ENCODE data around the gene TMEM120A.

TMEM120A gene

DNA sequence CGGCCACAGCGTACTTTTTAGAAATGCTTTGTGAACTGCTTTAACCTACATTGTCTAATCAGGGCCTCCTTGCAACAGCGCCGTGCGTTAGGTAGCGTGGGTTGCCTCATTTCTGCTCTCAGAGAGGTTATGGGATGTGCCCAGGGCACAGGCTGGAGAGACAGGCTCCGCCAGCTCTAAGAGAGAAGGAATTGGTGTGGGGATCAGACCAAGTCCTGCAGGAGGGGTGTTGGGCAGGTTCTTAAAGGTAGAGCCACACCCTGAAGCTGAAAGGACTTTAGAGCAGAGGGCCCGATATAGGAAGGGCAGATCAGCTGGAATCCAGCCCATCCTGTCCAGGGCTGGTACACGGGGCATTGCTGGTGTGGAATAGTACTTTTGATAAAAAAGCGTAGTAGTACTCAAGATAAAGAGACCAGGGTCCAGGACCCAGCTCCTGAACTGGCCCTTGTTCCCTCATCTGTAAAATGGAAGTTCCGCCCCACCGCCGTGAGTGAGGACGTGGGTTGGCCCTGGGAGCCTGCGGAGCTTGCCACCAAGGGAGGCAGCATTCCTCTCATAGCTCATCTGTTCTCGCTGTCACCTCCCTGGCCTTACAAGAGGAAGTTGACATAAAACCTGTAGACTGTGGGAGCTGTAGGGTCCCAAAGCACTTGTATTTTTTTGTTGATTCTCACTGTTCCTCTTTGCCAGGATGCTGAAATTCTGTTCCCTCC is 37.2 kb downstream of the TMEM120A start:
- no peak for DNase-seq (ENCODE audit: low read depth in 3 of 3)

DNA sequence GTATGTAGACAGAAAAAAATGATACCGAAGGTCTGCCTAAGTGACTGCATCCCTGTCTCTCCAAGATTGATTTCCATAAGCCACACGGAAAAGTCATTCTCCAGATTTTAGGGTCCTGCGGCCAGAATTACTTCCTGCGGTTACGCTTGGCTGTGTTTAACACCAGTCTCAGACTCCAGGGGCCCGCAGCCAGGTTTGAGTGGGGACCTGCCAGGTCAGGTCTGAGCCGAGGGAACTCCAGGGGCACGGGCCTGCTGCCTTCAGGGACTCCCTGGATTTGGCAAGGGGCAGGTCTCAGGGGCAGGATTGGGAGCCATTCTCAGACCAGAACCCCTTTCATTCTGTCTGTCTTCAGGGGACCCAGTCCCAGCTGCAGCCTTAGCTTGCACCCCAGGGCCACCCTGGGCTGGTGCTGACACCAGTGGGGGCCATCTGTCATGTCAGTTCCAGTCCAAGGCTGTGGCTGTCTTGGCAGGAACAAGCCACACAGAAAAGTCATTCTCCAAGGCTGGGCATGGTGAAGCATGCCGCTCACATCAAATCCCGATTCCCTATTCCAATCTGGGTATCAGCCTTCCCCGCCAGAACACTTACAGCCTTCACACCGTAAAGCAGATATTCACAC is 39.0 kb downstream of the TMEM120A start:
- no peak for DNase-seq (ENCODE audit: low read depth in 3 of 3)

DNA sequence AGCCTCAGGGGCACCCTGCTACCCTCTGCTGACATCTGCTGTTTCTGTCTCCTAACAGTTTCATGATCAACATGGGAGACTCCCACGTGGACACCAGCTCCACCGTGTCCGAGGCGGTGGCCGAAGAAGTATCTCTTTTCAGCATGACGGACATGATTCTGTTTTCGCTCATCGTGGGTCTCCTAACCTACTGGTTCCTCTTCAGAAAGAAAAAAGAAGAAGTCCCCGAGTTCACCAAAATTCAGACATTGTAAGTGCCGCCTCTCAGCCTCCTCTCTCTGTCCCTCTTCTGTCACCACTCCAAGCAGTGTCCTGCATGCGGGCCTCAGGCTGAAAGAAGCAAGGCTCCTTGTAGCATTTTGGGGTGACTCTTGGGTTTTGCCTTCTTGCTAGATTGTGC is 40.5 kb downstream of the TMEM120A start:
- DNase-seq (ENCODE audit: low read depth in 3 of 3) = no peak

DNA sequence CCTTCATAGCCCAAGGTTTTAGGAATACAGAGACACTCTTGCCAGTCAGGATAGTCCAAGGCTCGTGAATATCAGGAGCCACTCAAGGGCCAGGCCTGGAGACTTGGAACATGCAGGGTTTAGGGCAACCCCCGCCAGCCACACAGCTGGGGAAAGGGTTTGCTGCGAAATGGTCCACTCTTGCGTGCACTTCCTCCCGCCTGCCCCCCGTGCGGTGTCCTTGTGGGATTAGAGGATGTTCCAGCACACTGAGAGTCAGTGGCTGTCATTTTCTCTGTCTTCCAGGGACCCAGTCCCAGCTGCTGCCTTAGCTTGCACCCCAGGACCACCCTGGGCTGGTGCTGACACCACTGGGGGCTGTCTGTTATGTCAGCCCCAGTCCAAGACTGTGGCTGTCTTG is 41.0 kb downstream of the TMEM120A start:
- no peak for DNase-seq (ENCODE audit: low read depth in 3 of 3)

DNA sequence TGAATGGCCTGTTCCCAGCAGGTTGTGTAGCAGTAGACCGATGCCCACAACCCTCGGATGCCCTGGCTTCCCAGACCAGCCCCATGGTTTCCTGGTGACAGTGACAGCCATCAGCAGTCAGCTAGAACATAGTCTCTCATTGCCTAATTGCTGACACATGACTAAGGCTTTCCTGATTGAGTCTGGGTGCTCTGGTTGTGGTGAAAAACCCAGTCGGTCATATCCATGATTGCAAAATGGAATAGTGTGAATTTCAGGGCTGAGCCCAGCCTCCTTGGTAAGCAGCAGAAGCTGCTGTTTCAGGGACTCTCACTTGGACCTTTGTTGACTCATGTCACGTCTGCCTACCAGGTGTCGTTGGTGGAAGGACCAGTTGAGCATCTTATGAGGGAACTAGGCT is 42.9 kb downstream of the TMEM120A start:
- no peak for DNase-seq (ENCODE audit: low read depth in 3 of 3)

DNA sequence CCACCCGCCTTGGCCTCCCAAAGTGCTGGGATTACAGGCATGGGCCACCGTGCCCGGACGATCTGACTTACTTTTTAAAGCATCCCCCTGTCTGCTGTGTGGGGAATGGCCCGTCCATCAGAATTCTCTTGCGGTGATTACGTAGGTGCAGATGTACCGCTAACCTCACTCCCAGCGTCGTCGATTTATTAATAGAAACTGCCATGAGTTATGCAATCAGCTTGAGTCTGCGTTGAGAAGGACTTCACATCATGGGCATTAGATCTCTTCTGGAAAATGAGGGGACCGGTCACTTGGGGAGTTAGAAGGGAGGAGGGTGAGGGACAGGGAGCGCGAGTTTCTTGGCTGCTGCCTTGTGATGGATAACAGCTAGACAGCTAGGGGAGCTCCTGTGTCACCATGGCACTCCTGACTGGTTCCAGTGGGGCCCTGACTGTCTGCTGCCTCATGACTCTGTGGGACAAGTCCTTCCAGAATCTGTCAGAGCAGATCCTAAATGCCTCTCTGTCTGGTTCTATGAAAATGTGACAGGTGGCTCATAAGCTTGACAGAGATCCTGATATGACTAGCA is 44.2 kb downstream of the TMEM120A start:
- no peak for DNase-seq (ENCODE audit: low read depth in 3 of 3)

DNA sequence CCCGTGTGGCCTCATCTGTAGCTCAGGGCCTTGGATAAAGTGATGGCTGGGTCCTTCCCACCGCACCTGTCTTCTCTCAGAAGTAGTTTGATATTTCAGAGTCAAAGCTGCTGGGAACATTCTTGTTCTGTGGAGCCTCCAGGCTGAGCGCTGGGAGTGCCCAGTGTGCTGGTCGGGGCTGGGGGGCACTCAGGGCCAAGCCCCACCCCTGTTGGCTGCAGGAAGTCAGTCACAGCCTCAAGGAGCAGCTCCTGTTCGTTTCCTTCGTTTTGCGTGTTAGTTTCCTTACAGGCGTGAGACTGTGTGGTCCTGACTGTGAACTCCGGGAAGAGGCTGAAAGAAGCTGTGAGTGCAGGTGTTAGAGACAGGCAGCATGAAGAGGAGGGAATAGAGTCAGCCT is 46.2 kb downstream of the TMEM120A start:
- no peak for DNase-seq (ENCODE audit: low read depth in 3 of 3)

DNA sequence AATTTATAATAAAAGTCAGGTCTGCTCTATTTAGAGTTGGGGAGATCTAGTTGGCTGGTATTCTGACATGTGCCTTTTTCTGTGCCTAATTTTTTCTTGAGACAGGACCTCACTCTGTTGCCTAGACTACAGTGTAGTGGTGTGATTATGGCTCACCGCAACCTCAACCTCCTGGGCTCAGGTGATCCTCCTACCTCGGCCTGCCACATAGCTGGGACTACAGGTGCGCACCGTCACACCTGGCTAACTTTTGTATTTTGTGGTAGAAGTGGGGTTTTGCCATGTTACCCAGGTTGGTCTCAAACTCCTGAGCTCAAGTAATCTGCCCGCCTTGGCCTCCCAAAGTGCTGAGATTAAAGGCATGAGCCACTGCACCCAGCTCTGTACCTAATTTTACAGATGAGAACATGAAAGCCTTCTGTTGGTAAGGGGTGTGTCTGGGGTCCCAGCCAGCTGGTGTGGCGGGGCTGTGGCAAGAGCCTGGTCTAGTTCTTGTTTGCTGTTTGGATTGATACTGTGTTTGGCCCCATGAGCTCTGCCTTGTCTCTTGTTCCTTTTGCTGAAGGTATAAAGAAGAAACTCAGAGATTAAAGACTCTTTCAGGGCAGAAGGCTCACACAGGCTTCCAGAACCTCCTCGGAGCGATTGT is 48.1 kb downstream of the TMEM120A start:
- DNase-seq (ENCODE audit: low read depth in 3 of 3) = no peak

DNA sequence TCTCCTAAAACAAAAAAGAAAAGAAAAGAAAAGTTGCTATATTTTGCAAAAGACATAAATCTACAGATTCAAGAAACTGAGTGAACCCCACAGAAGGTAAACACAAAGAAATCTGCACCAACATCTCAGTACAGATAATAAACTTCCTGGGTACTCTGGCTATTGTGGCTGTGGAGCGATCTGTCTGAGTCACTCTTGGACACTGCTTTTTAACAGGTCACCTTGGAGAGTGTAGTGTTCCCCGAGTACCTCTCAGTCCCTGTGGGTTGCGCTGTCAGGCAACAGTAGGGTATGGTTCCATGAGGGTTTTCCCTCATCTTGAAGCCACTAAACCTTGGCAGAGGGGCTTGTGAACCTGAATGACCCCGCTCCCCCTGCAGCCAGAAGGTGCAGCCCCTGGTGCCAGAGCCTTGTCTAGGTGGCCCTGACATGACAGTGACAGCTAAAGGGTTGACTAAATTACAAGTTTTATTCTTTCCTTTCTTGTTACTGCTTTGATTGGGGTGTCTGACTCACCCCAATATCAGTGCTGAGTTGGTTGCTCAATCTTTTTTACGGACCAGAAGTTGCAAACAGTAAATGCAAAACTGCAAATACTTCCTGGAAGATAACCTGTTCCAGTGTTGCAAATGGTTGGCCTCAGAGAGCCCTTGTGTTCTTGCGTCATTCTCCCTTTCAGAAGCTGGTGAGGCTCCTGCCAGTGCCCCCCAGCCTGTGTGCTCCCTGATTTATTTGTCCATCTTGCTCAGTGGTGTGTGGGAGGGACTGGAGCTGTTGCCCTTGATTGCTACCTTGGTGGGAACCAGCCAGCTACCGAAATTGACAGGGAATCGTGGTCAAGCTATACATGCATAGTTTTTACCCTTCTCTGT is 48.9 kb downstream of the TMEM120A start:
- no peak for DNase-seq (ENCODE audit: low read depth in 3 of 3)

DNA sequence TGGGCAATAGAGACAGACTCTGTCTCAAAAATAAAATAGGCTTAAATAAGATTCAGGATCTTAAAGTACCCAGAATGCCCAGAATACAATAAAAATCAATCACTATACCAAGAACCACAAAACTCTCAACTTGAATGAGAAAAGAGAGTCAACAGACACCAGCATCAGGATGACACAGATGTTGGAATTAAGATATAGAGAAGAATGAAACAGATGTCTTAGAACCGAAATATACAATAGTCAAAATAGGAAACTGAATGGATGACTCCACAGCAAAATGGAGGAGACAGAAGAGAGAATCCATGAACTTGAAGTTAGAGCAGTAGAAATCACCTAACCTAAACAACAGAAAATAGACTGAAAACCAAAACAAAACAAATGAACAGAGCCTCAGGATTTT is 49.9 kb downstream of the TMEM120A start:
- DNase-seq (ENCODE audit: low read depth in 3 of 3) = no peak

DNA sequence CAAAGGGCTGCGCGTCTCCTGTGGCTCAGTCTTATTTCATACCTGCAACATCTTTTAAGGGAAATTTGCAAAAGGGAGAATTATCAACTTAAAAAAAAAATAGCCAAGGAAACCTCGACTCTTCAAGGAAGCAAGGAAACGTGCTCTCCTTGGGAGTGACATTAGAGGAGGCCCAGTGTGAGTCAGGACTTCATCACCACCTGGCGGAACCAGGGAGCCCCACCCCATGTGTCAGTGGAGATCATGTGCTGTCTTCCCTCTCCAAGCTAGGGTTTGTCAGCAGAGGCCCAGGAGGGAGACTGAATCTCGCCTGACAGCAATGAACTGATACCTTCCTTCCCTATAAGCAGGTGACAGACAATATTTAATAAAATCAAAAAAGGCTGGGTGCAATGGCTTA is 50.5 kb downstream of the TMEM120A start:
- DNase-seq (ENCODE audit: low read depth in 3 of 3) = no peak

DNA sequence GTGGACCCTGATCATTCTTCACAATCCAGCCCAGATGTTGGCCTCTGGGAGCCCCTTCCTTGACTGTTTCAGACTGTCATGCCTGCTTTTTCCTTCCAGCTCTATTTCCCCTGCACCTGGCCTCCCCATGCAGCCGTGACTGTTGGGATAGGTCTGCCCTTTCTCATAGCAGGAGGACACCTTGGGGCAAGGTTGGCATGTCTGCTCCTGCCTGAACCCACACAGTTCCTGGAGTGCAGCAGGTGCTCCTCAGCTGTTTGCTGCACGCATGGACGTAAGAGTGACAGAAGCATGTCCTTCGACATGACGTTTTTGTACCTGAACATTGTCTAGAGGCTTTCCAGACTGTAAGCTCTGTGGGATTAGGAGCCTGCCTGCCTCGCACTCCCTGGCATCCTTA is 55.5 kb downstream of the TMEM120A start:
- DNase-seq (ENCODE audit: low read depth in 3 of 3) = no peak

DNA sequence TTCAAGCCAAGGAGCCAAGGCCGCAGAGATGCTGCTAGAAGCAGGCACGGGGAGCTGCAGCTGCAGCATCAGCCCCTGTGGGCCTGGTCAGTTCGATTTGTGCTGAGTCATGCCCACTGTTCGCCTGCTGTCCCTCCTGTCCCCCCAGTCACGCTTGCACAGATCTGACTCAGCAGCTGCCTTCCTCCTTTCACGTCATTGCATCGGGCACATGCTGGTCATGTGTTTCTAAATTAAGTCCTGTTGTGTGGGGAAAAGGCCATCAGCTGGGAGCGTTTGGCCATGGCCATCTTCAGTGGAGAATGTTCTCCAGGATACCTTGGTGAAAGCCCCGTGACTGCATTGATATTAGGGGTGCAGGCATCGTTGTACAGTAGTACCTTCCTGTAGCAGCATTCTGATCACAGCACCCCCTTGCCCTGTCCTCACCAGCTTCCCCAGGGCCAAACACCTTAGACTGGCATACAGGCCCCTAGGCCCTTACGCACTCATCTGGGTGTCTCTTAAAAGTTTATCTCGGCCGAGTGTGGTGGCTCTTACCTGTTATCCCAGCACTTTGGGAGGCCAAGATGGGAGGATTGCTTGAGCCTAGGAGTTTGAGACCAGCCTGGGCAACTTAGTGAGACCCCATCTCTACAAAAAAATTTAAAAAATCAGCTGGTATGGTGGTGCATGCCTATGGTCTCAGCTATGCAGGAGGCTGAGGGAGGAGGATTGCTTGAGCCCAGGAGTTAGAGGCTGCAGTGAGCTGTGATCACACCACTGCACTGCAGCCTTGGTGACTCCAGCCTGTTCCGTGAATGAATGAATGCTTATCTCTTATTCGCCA is 56.2 kb downstream of the TMEM120A start:
- no peak for DNase-seq (ENCODE audit: low read depth in 3 of 3)
